HG02973 (cell line): ENCODE results near the gene DPF3.

Experiments
- ATAC-seq: cut with Tn5 transposase; IDR thresholded peaks from one replicate; pipeline ENCODE4 v1.9.1; 2021; ENCODE audit warnings: moderate library complexity; ENCODE audit not compliant: unreplicated experiment

Gene DPF3

DNA sequence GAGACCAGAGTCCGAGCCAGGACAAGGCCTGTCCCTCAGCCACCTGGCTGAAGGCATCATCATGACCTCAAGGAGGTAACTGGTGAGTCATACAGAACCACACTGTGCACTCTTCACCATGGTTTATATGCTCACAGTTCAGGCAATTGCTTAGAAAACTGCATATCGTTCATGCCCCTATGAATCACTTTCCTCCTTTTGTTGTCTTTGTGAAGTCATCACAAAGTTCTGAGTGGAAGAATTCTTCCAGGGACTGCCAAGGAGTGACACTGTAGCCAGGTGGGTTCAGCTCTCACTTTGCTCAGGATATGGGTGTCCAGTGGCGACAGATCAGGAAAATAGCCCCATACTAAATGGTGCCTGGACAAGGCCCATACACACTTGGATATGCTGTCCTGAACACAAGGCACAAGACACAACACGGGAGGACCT lies 92.5 kb downstream of the DPF3 start:
- ATAC-seq: no peak

DNA sequence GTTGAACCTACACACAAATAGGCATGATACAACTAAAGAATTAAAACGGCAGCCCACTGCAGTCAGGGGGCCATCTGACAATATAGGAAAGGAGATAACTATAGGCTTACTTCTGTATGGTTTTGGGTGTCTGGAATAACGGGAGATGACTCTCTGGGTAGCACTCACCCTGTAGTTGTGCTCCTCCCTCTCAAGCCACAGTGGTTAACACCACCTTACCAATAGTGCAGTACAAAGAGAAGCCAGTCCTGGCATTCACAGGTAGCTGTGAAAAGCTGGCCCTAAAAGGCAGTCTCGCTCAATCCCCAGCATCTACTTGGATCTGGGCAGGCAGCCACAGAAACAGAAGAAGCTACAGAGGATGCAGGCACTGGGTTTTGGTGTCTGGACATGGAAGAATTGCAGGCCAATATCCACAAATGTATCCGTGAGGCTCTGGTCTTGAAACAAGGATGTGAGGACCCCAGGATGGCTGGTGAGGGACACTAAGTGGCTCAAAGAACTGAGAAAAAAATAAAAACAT lies 93.0 kb downstream of the DPF3 start:
- ATAC-seq: no peak

GRCh38 chr14:72800296-72800695 lies 93.6 kb downstream of the DPF3 start:
- ATAC-seq: no peak

DNA sequence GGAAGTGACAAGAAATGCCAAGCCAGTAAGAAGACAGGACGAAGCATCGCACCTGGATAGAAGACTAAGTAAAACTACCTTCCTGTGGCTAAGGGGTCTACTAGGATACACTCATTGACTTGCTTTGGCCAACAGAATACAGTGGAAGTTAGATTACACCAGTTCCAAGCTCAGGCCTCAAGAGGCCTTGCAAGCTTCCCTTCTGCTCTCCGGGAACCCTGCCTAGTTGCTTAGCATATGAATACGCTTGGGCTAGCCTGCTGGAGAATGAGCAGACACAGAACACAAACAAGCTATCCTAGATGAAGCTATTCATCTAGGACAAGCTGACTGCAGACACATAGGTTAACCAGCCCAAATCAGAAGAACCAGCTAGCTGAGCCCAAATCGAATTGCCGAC lies 97.0 kb downstream of the DPF3 start:
- no peak for ATAC-seq

- no peak for ATAC-seq
Observed at GRCh38 chr14:72793156-72793939, 100.6 kb downstream of the DPF3 start.

DNA sequence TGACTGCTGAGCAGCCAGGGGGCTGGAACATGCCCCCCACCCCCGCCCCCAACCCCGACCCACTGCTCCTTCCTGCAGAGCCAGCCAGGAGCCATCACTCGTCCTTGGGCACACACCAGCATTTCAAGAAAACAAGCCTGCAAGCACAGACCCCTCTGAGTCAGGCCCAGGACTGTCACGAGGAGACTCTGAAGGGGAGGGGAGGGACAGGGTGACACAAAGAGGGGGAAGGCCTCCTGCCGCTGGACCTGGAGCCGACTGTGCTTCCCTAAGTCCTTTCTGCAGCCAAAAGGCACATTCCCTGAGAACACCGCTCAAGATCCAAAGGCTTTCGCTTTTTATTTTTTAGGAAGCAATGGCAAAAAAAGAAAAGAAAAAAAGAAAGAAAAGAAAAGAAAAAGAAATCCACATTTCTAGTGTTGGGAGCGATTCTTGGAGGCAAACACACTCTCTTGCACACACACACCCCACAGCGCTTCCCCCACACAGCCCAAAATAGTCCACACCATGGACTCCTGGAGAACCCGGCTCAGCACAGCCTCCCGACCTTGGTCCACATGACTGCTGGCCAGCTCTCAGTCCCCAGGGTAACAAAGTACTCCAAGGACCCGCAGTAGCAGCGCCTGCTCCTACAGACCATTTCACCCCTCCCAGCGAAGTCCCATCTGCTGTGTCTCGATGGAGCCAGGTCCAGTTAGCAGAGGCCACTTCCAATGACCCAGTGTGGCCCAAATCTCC lies 101.7 kb downstream of the DPF3 start:
- ATAC-seq: no peak

DNA sequence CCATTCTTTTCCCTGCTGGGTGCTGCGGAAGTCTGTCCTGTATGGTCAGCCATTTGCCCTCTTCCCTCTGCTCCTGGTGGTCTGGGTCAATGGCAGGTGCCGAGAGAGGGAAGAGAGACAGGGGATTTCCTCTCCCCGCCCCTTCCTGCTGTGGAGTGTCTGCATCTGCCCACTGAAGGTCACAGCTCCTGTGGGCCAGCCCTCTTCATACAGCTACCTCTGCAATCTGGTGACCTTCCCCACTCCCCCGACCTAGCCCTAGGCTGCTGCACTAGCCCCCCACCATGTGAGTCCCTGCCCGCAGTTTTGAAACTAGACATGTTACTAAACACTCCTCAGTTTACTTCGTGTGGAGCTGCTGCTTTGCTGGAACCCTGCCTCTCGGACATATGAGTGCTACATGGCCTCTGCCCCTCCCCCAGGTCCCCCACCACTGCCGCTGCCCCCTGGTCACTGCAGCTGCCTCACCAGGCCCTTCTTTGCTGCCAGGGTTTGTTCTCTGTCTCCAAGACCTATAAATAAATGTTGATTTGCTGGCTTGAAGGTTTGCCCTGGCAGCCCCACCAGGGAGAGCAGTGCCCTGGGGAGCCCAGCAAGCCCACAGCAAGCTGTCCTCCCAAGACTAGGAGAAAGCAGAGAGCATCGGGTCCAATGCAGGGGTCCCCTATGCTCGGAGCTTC lies 102.9 kb downstream of the DPF3 start:
- ATAC-seq: no peak

- ATAC-seq: no peak
Observed at GRCh38 chr14:72788972-72789728, 104.8 kb downstream of the DPF3 start.

GRCh38 chr14:72788255-72788654 lies 105.6 kb downstream of the DPF3 start:
- ATAC-seq: no peak

DNA sequence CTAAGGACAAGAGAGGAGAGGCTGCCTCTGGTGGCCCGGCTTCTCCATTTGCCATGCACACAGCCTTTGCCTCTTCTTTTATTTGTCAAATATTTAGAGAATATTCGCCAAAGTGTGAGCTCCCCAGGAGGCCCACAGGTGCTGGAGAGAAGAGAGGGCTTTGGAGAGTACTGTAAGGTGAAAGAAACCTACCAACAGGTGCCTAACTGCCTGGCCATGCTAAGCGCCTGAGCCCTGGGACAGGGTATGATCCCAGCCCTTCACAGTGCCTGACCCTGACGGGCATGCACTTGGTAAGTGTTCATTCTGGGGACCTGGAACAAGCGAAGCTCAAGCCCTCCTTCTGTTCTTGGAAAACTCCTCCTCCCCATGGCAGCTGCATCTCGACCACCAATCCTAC lies 106.1 kb downstream of the DPF3 start:
- no peak for ATAC-seq

GRCh38 chr14:72786378-72787350 lies 107.2 kb downstream of the DPF3 start:
- no peak for ATAC-seq

GRCh38 chr14:72783741-72784140 lies 110.2 kb downstream of the DPF3 start:
- no peak for ATAC-seq

- no peak for ATAC-seq
Observed at GRCh38 chr14:72782817-72783216, 111.1 kb downstream of the DPF3 start.

DNA sequence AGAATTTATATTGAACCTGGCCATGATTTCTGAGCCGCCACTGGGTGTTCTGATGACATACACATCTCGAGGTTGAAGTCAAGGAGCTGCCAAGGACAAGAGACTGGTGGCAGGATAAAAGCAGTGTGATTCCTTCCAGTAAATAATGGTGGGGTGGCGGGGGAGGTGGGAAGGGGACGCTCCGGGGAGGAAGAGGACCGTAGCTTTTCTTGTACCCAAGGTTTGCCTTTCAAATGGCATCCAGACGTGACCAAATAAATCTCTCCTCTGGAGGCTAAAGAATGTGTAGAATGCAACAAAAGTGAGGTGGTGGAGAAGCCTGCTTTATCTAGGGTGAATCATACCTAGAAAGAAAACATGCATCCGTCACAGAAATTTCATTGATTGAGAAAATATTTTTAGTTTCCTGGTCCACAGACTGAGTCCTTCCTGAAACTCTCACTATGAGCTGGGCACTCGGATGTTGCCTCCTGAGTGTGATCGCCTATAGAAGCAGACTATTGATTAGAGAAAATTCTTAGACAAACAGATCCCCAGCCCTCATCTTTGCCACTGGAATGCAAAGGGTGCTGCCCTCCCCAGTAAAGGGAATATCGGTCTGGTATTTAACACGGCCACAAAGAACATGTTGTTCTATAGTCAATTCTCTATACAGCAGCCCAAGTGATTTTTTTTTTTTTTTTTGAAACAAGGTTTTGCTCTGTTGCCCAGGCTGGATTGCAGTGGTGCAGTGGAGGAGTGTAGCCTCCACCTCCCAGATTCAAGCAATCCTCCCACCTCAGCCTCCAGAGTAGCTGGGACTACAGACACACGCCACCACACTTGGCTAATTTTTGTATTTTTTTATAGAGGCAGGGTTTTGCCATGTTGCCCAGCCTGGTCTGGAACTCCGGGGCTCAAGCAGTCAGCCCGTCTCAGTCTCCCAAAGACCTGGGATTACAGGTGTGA lies 112.1 kb downstream of the DPF3 start:
- no peak for ATAC-seq

DNA sequence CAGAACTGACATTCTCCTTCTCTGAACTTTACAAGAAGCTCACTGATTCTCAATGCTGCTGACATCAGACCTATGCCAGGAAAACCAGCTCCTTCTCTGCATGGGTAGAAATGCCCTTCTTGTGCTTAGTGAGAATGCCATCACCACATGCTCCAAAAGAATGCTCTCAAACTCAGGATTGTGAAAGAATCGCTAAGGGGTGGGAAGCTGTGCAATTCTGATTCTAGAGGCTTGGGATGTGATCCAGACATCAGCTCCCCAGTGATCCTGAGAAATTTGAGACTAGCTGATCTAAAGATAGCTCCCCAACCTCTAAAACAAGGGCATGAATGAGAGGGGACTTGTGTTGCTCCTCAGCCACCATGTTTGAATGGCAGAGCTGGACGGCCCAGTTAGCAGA lies 113.2 kb downstream of the DPF3 start:
- ATAC-seq: no peak

- ATAC-seq: no peak
Observed at GRCh38 chr14:72779679-72780078, 114.2 kb downstream of the DPF3 start.

GRCh38 chr14:72777636-72778035 lies 116.3 kb downstream of the DPF3 start:
- no peak for ATAC-seq

- ATAC-seq: no peak
Observed at GRCh38 chr14:72776701-72777261, 117.1 kb downstream of the DPF3 start.
